ENCODE results near the gene FOXN3. TPM values are rescaled to one million over a fixed set of nuclear protein-coding genes. Genes with fewer than 3 reads are reported as not detected.
A peak's percentile ranks its signal among the peaks of the same experiment; 100 is the strongest.

The FOXN3 gene
- total and polyA plus RNA-seq, 8 donors, result 8.8 to 58.0 (median 31.7) TPM

GRCh38 chr14:89140326-89140725, 276.7 kb downstream of the FOXN3 start:
- Histone ChIP-seq H3K27me3 (no peaks in the 10 kb centered on the region), H3K4me3 (no peak overlapping the region), H3K36me3 (no peaks in the 10 kb centered on the region), H3K4me1 (no peaks in the 10 kb centered on the region), H3K27ac (no peak overlapping the region), H3K9me3 (no peaks in the 10 kb centered on the region)
- intact Hi-C loops (cut with DNase I), result no loop called here
- no peak for DNase-seq
- TF ChIP-seq CTCF (IDR thresholded peaks at IDR 0.05), result no peak
- WGBS, 2 donors, result 35 to 38% methylated on average over 5 of the region's 5 CpGs
- no peak for FAIRE-seq
- no peak for ATAC-seq

GRCh38 chr14:89139404-89140247, 277.4 kb downstream of the FOXN3 start:
- intact Hi-C loops (cut with DNase I), result no loop called here
- no peak for DNase-seq
- no peaks in the 10 kb centered on the region for H3K36me3 ChIP-seq
- no peaks in the 10 kb centered on the region for H3K4me1 ChIP-seq
- WGBS, 2 donors, result 55 to 60% methylated on average over 14 of the region's 14 CpGs
- no peak for FAIRE-seq
- H3K4me3 ChIP-seq, result no peak overlapping the region
- H3K27ac ChIP-seq, result no peak overlapping the region
- H3K9me3 ChIP-seq, result no peaks in the 10 kb centered on the region
- no peak for ATAC-seq
- TF ChIP-seq CTCF (IDR thresholded peaks at IDR 0.05), result no peak
- H3K27me3 ChIP-seq, result no peaks in the 10 kb centered on the region

GRCh38 chr14:89138846-89139245, 278.2 kb downstream of the FOXN3 start:
- Histone ChIP-seq H3K27me3 (no peaks in the 10 kb centered on the region), H3K36me3 (no peaks in the 10 kb centered on the region), H3K4me3 (no peak overlapping the region), H3K9me3 (no peaks in the 10 kb centered on the region), H3K27ac (no peak overlapping the region), H3K4me1 (no peaks in the 10 kb centered on the region)
- no peak for TF ChIP-seq CTCF (IDR thresholded peaks at IDR 0.05)
- 78 to 86% methylated on average over 7 of the region's 7 CpGs for WGBS, 2 donors
- ATAC-seq (no peak), DNase-seq (no peak), FAIRE-seq (no peak)
- intact Hi-C loops (cut with DNase I), result no loop called here

- FAIRE-seq, result no peak
- Histone ChIP-seq H3K36me3 (no peaks in the 10 kb centered on the region), H3K9me3 (no peaks in the 10 kb centered on the region), H3K27me3 (no peaks in the 10 kb centered on the region), H3K4me1 (no peaks in the 10 kb centered on the region), H3K27ac (no peak overlapping the region), H3K4me3 (no peak overlapping the region)
- WGBS, 2 donors, result 74 to 79% methylated on average over 7 of the region's 7 CpGs
- intact Hi-C loops (cut with DNase I), result no loop called here
- peak in 3 of 4 donors; percentile 69 to 82 (median 71) for ATAC-seq
- TF ChIP-seq CTCF (IDR thresholded peaks at IDR 0.05), result no peak
- DNase-seq, result peak in 3 of 6 donors; percentile 17 to 31 (median 25)
Observed at GRCh38 chr14:89137526-89138163, 279.4 kb downstream of the FOXN3 start.

GRCh38 chr14:89136587-89136986, 280.4 kb downstream of the FOXN3 start:
- H3K4me1 ChIP-seq, result no peaks in the 10 kb centered on the region
- FAIRE-seq (no peak), ATAC-seq (no peak)

More at GRCh38 chr14:89136587-89136986, 280.4 kb downstream of the FOXN3 start:
- DNase-seq, result no peak
- H3K27ac ChIP-seq, result no peak overlapping the region
- H3K4me3 ChIP-seq, result no peak overlapping the region
- intact Hi-C loops (cut with DNase I), result no loop called here
- WGBS, 2 donors, result 83 to 85% methylated on average over 3 of the region's 3 CpGs
- no peaks in the 10 kb centered on the region for H3K27me3 ChIP-seq
- no peak for TF ChIP-seq CTCF (IDR thresholded peaks at IDR 0.05)
- H3K36me3 ChIP-seq, result no peaks in the 10 kb centered on the region
- no peaks in the 10 kb centered on the region for H3K9me3 ChIP-seq

All from pancreas (tissue), 10 donors.